Vagina (tissue), 2 donors: ENCODE measurements around the gene STON2. TPM values are rescaled to one million over a fixed set of nuclear protein-coding genes. Genes with fewer than 3 reads are reported as not detected.
"Not testable (repeated sequence)": the region's sequence is repeated elsewhere in the genome, so short reads cannot be mapped to it uniquely, and the experiment has no call there.

Source experiments
- DNase-seq, 2 donors: peaks; one replicate each; pipeline ENCODE4 v3.0.0-alpha.2; 2017; ENCODE audit errors: extremely low spot score in 2 of 2
- H3K27ac ChIP-seq: fragments of 200-600 bp; sonication (generic); one replicate; pipeline ENCODE4 v1.5.1; 2019
- H3K27me3 ChIP-seq: fragments of 200-600 bp; sonication (generic); one replicate; pipeline ENCODE4 v1.5.1; 2019
- H3K36me3 ChIP-seq, 2 donors: fragments of 200-600 bp; sonication (generic); one replicate each; pipeline ENCODE4 v1.5.1; 2017 to 2019
- H3K4me1 ChIP-seq: fragments of 200-600 bp; sonication (generic); one replicate; pipeline ENCODE4 v1.5.1; 2019
- H3K4me3 ChIP-seq, 2 donors: fragments of 200-600 bp; sonication (generic); 1 replicate in 1 of 2; 2 replicates in 1 of 2; pipeline ENCODE4 v1.5.1; 2016 to 2019
- H3K9me3 ChIP-seq: fragments of 200-600 bp; sonication (generic); one replicate; pipeline ENCODE4 v1.5.1; 2019
- POLR2A ChIP-seq, 2 donors: fragments of 450-650 bp; IDR thresholded peaks; one replicate each; pipeline ENCODE4 v1.6.1; 2017; ENCODE audit warnings: antibody characterized with exemption in 2 of 2, mild to moderate bottlenecking in 2 of 2, moderate library complexity in 2 of 2
- POLR2AphosphoS5 ChIP-seq, 2 donors: sonication (generic); formaldehyde crosslinking; IDR thresholded peaks; one replicate each; pipeline ENCODE4 v1.9.0; 2017; ENCODE audit warnings: antibody characterized with exemption in 2 of 2, mild to moderate bottlenecking in 2 of 2, low read depth in 1 of 2; ENCODE audit not compliant: insufficient read depth in 1 of 2
- intact Hi-C: fragments of 100-400 bp; cut with DNase I; formaldehyde crosslinking; loops from one replicate; pipeline ENCODE4 v1.15.1; 2023
- total RNA-seq: library from RNA; depleted of rRNA; stranded (reverse); fragments of >200 nt; gene quantifications from one replicate; pipeline ENCODE4 v1.2.3, GENCODE V29; 2016
- TF ChIP-seq, protein P1 (sequence below), 3 experiments: fragments of 450-650 bp in 2 of 3; fragments of 200-600 bp in 1 of 3; sonication (generic) in 1 of 3; IDR thresholded peaks; one replicate each; pipeline ENCODE4 v1.5.1; 2017 to 2019; ENCODE audit warnings: antibody characterized with exemption in 3 of 3, mild to moderate bottlenecking in 2 of 3, moderate library complexity in 2 of 3

Gene STON2
- total RNA-seq, 1 donor from 2014 or later = 39.8 TPM

DNA sequence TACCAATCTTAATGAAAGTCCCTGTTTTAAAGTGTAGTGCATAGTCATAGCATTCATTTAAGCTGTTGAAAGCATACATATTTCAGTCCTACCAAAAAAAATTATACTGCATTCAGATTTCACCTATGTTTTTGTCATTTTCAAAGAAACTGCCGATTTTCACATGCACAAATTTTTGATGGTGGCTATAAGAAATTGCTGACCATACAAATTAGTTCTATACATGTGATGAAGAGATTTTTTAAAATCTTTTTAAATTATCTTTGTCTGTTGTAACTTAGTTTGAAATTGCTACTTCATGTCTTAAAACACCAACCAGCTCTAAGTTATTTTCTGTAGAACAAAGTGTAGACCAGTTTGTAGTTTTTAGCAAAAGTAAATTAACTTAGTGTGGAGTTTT lies 175.9 kb downstream of the STON2 start:
- no peaks in the 10 kb centered on the region for H3K9me3 ChIP-seq
- H3K36me3 ChIP-seq = no peaks in the 10 kb centered on the region
- TF ChIP-seq, protein P1, sequence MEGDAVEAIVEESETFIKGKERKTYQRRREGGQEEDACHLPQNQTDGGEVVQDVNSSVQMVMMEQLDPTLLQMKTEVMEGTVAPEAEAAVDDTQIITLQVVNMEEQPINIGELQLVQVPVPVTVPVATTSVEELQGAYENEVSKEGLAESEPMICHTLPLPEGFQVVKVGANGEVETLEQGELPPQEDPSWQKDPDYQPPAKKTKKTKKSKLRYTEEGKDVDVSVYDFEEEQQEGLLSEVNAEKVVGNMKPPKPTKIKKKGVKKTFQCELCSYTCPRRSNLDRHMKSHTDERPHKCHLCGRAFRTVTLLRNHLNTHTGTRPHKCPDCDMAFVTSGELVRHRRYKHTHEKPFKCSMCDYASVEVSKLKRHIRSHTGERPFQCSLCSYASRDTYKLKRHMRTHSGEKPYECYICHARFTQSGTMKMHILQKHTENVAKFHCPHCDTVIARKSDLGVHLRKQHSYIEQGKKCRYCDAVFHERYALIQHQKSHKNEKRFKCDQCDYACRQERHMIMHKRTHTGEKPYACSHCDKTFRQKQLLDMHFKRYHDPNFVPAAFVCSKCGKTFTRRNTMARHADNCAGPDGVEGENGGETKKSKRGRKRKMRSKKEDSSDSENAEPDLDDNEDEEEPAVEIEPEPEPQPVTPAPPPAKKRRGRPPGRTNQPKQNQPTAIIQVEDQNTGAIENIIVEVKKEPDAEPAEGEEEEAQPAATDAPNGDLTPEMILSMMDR (IDR thresholded peaks at IDR 0.05) = no peak
- TF ChIP-seq POLR2A (IDR thresholded peaks at IDR 0.05) (no peak), POLR2AphosphoS5 (IDR thresholded peaks at IDR 0.05; ENCODE audit: insufficient read depth in 1 of 2, low read depth in 1 of 2) (no peak)
- H3K4me3 ChIP-seq = no peak overlapping the region
- no peak overlapping the region for H3K27ac ChIP-seq
- intact Hi-C loops = no loop called here
- H3K27me3 ChIP-seq = no peaks in the 10 kb centered on the region
- no peak for DNase-seq
- peaks cover 6% of the 10 kb centered on the region for H3K4me1 ChIP-seq

DNA sequence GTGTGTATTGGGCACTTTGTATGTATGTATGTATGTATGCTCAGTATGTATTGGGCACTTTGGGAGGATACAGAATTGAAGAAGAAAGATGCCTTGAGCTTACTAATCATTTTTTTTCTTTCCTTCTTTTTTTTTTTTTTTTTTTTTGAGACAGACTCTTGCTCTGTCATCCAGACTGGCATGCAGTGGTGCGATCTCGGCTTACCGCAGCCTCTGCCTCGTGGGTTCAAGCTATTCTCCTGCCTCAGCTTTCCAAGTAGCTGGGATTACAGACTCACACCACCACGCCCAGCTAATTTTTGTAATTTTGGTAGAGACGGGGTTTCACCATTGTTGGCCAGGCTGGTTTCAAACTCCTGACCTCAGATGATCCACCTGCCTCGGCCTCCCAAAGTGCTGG lies 176.3 kb downstream of the STON2 start:
- DNase-seq, H3K27me3 ChIP-seq, H3K4me1 ChIP-seq, intact Hi-C loops, H3K9me3 ChIP-seq, H3K27ac ChIP-seq, H3K36me3 ChIP-seq, H3K4me3 ChIP-seq: not testable (repeated sequence)

DNA sequence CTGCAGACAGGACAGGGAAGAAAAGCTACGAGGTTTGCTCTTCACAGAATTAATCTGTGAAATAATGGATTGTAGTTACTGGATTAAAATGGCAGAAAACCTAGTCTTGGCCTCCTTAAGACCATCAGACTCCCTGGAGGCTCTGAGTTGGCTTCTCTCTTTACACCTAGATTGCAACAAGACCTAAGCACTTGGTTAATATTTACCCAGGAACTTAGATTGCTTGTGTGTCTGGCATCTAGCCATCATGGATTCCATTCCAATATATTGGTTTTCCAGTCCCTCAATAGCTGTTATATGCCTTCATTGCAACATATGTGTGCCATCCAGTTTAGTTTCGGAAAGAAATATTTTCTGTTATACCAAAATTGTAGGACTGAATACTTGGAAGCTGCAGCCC lies 177.4 kb downstream of the STON2 start:
- no peak for DNase-seq
- H3K4me1 ChIP-seq = peaks cover 18% of the 10 kb centered on the region
- H3K9me3 ChIP-seq = no peaks in the 10 kb centered on the region
- intact Hi-C loops = no loop called here
- no peak overlapping the region for H3K27ac ChIP-seq
- no peak overlapping the region for H3K4me3 ChIP-seq
- no peaks in the 10 kb centered on the region for H3K27me3 ChIP-seq
- no peaks in the 10 kb centered on the region for H3K36me3 ChIP-seq
- TF ChIP-seq, protein P1 (IDR thresholded peaks at IDR 0.05) = no peak
- TF ChIP-seq POLR2AphosphoS5 (IDR thresholded peaks at IDR 0.05; ENCODE audit: insufficient read depth in 1 of 2, low read depth in 1 of 2) (no peak), POLR2A (IDR thresholded peaks at IDR 0.05) (no peak)

DNA sequence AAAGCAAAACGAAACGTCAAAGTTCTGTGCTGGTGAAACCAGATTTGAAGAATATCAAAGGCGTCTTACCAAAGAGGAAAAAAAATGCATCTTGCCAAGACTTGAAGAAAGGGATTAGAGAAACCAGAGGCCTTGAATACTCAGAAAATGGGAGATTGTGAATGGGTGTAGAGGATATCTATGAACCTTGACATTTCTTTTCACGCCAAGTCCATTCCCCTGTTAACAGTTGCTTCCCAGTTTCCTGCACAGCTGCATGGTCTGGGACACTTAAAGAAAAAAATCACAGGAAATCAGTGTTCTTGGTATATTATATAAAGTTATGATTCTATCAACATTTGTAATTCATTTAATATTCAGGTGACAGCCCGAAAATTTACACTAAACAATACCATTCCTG lies 178.0 kb downstream of the STON2 start:
- peak overlapping the region in 1 of 2 donors; percentile 83 for H3K4me3 ChIP-seq
- H3K36me3 ChIP-seq = no peaks in the 10 kb centered on the region
- no peaks in the 10 kb centered on the region for H3K9me3 ChIP-seq
- peaks cover 23% of the 10 kb centered on the region for H3K4me1 ChIP-seq
- no peak for TF ChIP-seq POLR2A (IDR thresholded peaks at IDR 0.05)
- TF ChIP-seq, protein P1 (IDR thresholded peaks at IDR 0.05) = no peak
- no peak for TF ChIP-seq POLR2AphosphoS5 (IDR thresholded peaks at IDR 0.05; ENCODE audit: insufficient read depth in 1 of 2, low read depth in 1 of 2)
- peak overlapping the region; percentile 98 for H3K27ac ChIP-seq
- intact Hi-C loops = no loop called here
- no peak for DNase-seq
- no peaks in the 10 kb centered on the region for H3K27me3 ChIP-seq

DNA sequence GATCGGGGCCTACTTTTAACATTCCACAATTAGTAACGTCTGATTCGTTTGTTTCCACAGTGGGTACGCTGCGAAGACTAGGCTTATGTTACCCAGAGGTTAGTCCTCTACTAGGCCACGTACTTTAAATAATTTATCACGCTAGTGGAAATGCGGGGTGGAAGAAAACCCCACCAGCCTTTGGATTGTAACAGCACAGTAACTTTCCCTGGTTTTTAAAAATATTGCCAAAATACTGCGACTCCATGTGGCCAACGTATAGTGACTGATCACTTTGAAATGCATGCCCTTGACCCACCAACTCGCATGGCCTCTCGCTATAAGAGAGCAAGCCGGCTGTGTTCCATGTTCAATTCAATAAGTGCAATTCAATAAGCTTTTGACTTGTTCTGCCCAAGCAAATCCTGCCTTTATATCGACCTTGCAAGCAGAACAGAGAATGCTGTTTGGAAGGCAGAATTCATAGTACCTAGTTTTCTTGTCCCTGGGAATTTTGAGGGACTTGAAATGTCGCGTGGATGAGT lies 178.5 kb downstream of the STON2 start:
- Histone ChIP-seq H3K27ac (peak overlapping the region; percentile 98), H3K4me1 (peaks cover 23% of the 10 kb centered on the region), H3K36me3 (no peaks in the 10 kb centered on the region), H3K4me3 (peak overlapping the region; percentile 83 to 85), H3K9me3 (no peaks in the 10 kb centered on the region), H3K27me3 (no peaks in the 10 kb centered on the region)
- TF ChIP-seq POLR2AphosphoS5 (IDR thresholded peaks at IDR 0.05; ENCODE audit: insufficient read depth in 1 of 2, low read depth in 1 of 2) (no peak), POLR2A (IDR thresholded peaks at IDR 0.05) (no peak)
- TF ChIP-seq, protein P1 (IDR thresholded peaks at IDR 0.05) = no peak
- DNase-seq = no peak
- intact Hi-C loops = no loop called here
